Measurements from ENCODE around the gene ESRP2.

DNA sequence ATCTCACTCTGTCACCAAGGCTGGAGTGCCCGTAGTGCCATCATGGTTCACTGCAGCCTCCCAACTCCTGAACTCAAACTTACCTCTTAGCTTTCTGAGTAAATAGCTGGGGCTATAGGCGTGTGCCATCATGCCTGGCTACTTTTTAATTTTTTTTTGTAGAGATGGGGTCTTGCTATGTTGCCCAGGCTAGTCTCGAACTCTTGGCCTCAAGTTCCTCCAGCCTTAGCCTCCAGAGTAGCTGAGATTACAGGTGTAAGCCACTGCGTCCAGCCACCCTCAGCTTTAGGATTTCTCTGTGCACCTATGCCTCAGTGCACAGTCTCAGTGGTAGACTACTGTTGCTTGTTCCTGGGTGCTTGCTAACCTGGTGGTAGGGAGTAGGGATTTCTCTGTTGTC lies 33.9 kb upstream of the ESRP2 start:
- TF ChIP-seq ZNF146 (CRISPR knock-in tag; IDR thresholded peaks at IDR 0.05; ENCODE audit: unreplicated experiment), result no peak
- TF ChIP-seq, protein P1, sequence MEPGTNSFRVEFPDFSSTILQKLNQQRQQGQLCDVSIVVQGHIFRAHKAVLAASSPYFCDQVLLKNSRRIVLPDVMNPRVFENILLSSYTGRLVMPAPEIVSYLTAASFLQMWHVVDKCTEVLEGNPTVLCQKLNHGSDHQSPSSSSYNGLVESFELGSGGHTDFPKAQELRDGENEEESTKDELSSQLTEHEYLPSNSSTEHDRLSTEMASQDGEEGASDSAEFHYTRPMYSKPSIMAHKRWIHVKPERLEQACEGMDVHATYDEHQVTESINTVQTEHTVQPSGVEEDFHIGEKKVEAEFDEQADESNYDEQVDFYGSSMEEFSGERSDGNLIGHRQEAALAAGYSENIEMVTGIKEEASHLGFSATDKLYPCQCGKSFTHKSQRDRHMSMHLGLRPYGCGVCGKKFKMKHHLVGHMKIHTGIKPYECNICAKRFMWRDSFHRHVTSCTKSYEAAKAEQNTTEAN (CRISPR knock-in tag; IDR thresholded peaks at IDR 0.05), result no peak
- TF ChIP-seq SMAD1 (IDR thresholded peaks at IDR 0.05; ENCODE audit: low read depth, low read length, partially characterized antibody), result no peak
- TF ChIP-seq MTA1 (IDR thresholded peaks at IDR 0.05; ENCODE audit: borderline replicate concordance), result no peak
- no peak for TF ChIP-seq FOXA1 (IDR thresholded peaks at IDR 0.05; ENCODE audit: borderline replicate concordance)
- TF ChIP-seq, protein P2, sequence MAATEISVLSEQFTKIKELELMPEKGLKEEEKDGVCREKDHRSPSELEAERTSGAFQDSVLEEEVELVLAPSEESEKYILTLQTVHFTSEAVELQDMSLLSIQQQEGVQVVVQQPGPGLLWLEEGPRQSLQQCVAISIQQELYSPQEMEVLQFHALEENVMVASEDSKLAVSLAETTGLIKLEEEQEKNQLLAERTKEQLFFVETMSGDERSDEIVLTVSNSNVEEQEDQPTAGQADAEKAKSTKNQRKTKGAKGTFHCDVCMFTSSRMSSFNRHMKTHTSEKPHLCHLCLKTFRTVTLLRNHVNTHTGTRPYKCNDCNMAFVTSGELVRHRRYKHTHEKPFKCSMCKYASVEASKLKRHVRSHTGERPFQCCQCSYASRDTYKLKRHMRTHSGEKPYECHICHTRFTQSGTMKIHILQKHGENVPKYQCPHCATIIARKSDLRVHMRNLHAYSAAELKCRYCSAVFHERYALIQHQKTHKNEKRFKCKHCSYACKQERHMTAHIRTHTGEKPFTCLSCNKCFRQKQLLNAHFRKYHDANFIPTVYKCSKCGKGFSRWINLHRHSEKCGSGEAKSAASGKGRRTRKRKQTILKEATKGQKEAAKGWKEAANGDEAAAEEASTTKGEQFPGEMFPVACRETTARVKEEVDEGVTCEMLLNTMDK (IDR thresholded peaks at IDR 0.05; ENCODE audit: borderline replicate concordance, insufficient read depth, low read depth, low read length, poor library complexity, severe bottlenecking), result no peak
- TF ChIP-seq, protein P3, sequence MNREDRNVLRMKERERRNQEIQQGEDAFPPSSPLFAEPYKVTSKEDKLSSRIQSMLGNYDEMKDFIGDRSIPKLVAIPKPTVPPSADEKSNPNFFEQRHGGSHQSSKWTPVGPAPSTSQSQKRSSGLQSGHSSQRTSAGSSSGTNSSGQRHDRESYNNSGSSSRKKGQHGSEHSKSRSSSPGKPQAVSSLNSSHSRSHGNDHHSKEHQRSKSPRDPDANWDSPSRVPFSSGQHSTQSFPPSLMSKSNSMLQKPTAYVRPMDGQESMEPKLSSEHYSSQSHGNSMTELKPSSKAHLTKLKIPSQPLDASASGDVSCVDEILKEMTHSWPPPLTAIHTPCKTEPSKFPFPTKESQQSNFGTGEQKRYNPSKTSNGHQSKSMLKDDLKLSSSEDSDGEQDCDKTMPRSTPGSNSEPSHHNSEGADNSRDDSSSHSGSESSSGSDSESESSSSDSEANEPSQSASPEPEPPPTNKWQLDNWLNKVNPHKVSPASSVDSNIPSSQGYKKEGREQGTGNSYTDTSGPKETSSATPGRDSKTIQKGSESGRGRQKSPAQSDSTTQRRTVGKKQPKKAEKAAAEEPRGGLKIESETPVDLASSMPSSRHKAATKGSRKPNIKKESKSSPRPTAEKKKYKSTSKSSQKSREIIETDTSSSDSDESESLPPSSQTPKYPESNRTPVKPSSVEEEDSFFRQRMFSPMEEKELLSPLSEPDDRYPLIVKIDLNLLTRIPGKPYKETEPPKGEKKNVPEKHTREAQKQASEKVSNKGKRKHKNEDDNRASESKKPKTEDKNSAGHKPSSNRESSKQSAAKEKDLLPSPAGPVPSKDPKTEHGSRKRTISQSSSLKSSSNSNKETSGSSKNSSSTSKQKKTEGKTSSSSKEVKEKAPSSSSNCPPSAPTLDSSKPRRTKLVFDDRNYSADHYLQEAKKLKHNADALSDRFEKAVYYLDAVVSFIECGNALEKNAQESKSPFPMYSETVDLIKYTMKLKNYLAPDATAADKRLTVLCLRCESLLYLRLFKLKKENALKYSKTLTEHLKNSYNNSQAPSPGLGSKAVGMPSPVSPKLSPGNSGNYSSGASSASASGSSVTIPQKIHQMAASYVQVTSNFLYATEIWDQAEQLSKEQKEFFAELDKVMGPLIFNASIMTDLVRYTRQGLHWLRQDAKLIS (CRISPR knock-in tag; IDR thresholded peaks at IDR 0.05), result no peak

Data from K562 (cell line).